Ecto neural progenitor cell (in vitro differentiated cells): ENCODE results near the gene PPIA.
"Not testable (repeated sequence)": the region's sequence is repeated elsewhere in the genome, so short reads cannot be mapped to it uniquely, and the experiment has no call there.

ENCODE experiments used
- DNase-seq: peaks from one replicate; pipeline ENCODE4 v3.0.0-alpha.2; 2018; ENCODE audit warnings: low spot score

PPIA gene

DNA sequence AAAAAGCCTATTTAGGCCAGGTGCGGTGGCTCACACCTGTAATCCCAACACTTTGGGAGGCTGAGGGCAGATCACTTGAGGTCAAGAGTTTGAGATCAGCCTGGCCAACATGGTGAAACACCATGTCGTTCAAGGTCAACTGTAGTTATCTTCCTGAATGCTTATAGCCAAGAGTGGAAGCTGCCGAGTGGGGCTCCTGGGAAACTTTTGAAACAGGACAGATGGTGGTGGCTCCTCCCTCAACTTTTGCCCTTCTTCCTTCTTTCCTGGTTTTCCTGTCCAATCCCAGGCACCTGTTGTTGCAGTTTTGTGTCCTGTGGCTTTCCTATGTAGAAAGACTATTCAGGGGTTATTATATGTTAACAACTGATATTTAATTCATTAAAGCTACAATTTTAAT, 8.7 kb upstream of the PPIA start:
- DNase-seq: no peak

DNA sequence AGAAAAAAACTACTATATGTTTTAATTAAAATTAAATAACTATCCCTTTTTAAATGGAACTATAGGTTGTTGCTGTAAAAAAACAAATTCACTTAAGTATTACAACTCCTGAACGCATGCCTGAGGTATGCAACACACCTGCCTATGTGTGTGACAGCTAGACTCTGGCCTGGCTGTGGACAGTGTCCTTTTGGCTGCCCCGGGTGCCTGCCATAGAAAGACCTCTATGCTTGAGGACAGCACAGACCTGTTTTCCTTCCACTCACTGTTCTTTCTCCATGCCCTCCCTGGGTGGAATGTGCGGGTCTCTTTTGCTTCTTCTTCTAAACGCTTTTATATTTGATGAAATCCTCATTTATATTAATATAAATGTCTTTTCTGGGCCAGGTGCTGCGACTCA, 6.5 kb upstream of the PPIA start:
- DNase-seq: no peak

DNA sequence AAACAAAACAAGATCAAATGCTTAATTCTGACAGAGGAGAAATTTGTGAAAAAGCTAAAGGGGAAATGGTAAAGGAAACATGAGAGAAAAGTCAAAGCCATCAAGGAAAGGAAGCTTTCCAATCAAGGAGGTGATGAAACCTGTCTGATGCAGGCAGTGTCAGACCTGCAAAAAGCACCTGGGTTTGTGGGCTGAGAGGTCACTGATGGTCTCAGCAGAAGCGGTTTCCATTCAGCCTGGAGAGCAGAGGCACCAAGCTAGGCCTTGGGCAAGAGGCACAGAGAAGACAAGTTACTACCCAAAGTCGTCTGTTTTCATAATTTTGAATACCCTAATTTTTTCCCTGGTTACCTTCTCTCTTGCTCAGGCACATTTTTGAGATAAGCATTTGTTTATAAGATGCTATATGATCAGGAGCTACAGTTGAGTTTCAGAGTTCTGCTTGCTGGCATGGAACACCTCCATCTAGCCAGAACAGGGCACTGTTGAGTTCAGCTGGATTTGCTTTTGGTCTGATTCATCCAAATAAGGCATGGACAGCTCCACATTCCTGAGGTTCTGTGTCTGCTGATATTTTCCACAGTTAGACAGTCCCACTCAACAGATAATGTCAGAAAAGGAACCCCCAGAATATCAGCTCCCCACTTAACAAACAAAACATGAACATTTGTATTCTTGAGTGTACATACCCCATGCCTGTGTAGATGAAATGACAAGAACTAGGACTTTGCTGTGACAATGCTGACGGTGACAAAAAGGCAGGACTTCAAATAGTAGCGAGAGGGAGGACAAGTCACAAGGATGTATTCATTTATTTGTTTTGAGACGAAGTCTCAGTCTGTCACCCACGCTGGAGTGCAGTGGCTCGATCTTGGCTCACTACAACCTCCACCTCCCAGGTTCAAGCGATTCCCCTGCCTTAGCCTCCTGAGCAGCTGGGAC, 4.9 kb upstream of the PPIA start:
- no peak for DNase-seq

DNA sequence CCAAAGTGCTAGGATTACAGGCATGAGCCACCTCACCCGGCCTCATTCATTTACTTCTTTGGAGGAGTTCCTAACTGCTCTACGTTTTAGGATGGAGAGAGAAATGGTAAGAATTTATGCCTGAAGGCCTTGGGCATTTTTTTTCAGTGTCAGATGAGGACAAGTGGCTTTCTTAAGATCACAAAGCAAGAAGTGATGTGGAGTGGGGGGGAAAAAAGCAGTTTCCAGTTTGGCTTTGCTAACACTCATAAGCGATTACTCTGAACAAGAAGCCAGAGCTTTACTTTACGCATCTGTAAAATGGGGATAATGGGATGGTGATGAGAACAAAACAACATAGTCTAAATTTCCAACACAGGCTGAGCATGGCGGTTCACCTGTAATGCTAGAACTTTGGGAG, 2.6 kb upstream of the PPIA start:
- DNase-seq: no peak

DNA sequence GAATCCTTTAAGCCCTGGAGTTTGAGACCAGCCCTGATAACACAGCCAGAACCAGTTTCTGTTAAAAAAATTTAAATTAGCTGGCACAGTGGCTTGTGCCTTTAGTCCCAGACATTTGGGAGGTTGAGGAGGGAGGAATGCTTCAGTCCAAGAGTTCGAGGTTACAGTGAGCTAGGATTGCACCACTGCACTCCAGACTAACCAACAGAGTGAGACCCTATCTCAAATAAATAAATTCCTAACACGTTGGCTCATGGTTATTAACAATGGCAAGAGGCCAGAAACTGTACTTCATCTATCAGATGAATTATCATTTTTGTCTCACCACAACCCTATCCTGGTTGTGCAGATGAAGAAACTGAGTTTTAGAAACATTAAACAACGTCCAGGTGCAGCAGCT, 2.1 kb upstream of the PPIA start:
- DNase-seq: no peak

DNA sequence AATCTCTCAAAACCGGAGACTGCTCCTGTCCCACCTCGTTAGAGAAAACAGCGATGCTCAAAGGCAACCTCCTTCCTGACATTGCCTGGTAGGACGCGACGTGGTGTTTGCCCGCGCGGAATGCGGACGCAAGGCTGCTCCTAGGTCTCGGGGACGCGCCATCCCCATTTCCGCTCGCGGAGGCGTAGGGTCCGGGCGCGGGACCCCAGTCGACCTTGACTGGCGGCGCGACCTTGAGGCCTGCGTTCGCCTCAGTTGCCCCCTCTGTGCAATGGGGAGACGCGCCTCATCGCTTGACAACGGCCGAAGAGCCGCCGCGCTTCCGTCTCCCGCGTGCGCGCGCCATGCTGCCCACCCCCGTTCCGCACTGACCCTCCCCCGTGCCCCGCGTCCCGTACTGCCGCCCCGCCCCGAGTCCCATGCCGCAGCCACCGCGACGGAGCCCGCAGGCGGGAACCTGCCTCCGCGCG, 412 bp upstream of the PPIA start:
- no peak for DNase-seq

DNA sequence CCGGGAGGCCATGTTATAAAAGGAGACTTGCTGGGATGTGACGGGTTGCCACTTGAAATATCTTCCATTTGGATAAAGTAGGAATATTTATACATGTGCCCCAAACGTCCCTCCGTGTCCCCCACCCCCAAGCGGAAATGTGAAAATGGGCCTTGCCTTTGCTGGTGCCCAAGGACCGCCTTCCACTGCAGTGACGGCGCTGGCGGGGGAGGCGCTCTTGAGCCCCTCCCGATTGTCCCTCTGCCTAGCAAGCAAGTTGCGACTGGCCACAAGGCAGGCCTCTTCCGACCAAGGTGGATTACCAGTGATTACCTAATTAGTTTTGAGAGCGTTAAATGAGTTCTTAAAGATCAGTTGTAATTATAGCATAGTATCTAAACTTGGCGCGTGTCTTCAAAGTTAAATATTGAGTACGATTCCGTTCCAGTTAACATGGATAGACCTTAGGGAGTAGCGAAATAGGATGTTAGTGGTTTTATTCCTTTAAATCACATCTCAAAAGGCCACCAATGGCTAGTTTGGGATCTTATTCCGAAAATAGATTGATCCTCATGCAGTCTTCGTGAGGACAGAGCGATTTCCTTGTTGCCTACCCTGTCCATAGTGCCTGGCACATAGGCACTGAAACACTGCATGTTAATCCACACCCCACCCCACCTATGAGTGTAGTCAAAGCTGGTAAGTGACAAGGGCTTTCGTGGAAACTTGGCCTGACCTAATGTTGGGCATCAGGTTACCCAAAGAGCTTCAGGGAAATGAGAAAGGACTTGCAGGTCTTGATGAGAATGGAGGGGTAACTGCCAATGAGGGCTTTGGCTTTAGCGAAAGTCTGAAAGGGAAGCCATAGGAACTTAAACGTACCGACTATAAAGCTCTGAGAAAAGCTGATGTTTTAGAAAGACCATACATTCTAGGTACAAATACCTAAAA, 1.1 kb downstream of the PPIA start:
- peak; percentile 86 for DNase-seq

DNA sequence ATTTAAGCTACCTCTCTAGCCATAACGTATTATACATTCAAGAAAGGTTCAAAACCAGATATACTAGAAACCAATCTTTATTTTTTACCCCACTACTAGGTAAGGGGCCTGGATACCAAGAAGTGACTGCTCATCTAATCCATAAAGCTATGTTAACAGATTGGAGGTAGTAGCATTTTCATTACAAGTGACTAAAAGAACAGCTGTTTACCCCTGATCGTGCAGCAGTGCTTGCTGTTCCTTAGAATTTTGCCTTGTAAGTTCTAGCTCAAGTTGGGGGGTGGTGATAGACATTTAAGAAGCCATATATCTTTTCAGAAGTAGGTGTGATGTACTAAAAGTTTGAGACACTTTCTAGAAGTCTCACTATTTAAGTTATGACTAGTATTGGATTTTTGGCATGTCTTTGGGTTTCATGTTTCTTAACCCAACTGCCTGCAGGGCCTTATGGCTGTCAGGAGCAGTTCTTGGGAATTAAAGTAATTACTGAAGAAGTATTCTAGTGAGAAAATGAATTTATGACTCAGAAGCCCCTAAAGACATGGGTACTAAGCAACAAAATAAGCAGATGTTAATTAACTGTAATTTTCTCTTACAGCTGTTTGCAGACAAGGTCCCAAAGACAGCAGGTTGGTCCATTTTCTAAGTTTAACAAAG, 2.3 kb downstream of the PPIA start:
- no peak for DNase-seq

DNA sequence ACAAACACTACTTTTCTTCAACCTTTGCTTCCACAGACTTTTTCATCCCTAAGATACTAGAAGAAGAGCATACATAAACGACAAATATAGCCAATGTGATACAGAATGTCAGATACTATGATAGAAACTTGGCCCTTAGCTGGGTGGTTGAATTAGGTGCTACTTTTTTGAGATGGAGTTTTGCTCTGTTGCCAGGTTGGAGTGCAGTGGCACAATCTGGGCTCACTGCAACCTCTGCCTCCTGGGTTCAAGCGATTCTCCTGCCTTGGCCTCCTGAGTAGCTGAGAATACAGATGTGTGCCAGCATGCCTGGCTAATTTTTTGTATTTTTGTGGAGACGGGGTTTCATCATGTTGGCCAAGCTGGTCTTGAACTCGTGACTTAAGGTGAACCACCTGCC, 3.5 kb downstream of the PPIA start:
- no peak for DNase-seq

DNA sequence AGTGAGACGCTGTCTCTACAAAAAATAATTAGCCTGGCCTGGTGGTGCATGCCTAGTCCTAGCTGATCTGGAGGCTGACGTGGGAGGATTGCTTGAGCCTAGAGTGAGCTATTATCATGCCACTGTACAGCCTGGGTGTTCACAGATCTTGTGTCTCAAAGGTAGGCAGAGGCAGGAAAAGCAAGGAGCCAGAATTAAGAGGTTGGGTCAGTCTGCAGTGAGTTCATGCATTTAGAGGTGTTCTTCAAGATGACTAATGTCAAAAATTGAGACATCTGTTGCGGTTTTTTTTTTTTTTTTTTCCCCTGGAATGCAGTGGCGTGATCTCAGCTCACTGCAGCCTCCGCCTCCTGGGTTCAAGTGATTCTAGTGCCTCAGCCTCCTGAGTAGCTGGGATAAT, 5.4 kb downstream of the PPIA start:
- no peak for DNase-seq

DNA sequence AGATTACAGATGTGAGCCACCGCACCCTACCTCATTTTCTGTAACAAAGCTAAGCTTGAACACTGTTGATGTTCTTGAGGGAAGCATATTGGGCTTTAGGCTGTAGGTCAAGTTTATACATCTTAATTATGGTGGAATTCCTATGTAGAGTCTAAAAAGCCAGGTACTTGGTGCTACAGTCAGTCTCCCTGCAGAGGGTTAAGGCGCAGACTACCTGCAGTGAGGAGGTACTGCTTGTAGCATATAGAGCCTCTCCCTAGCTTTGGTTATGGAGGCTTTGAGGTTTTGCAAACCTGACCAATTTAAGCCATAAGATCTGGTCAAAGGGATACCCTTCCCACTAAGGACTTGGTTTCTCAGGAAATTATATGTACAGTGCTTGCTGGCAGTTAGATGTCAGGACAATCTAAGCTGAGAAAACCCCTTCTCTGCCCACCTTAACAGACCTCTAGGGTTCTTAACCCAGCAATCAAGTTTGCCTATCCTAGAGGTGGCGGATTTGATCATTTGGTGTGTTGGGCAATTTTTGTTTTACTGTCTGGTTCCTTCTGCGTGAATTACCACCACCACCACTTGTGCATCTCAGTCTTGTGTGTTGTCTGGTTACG, 6.0 kb downstream of the PPIA start:
- DNase-seq: no peak

DNA sequence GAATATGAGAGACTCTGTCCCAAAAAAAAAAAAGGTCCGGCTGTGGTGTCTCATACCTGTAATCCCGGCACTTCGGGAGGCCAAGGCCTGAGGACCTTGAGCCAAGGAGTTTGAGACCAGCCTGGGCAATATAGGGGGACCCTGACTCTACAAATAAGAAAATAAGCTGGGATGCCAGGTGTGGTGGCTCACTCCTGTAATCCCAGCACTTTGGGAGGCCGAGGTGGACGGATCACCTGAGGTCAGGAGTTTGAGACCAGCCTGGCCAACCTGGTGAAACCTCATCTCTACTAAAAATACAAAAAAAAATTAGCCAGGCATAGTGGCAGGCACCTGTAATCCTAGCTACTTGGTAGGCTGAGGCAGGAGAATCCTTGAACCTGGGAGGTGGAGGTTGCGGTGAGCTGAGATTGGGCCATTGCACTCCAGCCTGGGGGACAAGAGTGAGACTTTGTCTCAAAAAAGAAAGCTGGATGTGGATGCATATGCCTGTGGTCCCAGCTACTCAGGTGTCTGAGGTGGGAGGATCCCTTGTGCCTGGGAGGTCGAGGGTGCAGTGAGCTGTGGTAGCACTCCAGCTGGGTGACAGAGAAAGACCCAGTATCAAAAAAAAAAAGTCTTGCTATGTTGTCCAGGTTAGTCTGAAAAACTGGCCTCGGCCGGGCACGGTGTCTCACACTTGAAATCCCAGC, 7.5 kb downstream of the PPIA start:
- not testable (repeated sequence) for DNase-seq

DNA sequence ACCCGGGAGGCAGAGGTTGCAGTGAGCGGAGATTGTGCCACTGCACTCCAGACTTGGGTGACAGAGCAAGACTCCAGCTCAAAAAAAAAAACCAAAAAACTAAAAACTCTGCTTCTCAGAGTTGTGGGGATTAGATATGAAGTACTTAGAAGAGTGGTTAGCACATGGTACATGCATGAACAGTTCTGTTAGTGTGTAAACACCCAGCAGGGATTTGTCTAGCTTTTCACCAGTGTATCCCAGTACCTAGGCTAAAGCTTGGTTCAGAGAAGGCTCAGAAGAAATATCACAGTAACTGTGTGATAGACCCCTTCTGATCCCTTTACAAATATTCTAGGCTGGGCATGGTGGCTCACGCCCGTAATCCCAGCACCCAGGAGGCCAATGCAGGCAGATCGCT, 9.5 kb downstream of the PPIA start:
- no peak for DNase-seq

DNA sequence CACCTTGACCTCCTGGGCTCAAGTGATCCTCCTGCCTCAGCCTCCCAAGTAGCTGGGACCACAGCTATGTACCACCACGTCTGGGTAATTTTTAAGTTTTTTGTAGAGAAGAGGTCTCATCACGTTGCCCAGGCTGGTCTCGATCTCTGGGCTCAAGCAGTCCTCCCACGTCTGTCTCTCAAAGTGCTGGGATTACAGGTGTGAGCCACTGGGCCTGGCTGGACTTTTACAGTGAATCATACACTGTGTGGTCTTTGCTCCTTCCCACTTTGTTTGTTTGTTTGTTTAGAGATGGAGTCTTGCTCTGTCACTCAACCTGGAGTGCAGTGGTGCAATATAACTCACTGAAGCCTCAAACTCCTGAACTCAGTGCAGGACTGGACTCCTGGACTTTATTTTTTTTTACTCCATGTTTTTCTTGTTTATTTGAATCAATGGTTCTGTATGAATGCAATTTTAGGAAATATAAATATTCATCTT, 12.5 kb downstream of the PPIA start:
- DNase-seq: no peak

DNA sequence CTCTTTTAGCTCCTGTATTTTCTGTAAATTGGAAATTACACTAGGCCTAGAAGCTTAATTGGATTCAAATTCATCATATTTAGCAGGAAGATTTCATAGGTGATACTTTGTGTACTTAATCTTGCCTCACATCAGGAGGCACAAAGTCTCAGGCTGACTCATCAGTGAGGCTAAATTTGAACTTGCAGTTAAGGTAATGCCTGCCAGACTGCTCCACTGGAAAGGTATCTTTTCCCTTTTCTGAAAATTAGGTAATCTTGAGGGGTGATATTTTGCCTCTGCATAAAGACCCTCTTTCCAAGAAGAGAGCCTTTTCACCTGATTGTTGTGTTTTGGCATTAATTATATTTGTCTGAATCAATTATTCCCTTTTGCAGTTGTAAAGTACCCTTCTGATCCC, 14.6 kb downstream of the PPIA start:
- DNase-seq: no peak

DNA sequence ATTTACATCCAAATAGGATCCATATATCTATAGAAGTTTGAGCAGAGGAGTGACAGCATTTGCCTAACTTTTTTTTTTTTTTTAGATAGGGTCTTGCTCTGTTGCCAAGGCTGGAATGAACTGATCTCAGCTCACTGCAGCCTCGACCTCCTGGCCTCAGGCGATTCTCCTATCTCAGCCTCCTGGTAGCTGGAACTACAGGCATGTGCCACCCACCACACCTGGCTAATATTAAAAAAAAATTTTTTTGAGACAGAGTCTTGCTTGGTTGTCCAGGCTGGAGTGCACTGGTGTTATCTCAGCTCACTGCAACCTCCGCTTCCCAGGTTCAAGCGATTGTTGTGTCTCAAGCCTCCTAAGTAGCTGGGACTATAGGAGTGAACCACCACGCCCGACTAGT, 15.1 kb downstream of the PPIA start:
- DNase-seq: no peak

DNA sequence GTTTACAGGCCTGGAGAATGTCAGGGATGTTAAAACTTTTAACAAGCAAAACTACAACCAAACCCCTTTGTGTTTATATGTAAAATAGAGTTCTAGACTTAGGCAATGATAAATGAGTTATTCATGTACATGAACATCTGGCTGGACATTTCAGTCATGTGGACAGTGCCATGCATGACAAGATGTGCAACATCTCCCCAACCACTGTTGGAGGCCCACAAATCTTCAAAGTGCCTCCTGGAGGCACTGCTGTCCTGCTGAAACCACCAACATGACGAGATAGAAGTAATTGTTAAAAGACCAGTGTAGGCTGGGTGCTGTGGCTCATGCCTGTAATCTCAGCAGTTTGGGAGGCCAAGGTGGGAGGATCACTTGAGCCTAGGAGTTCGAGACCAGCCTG, 18.4 kb downstream of the PPIA start:
- DNase-seq: no peak

DNA sequence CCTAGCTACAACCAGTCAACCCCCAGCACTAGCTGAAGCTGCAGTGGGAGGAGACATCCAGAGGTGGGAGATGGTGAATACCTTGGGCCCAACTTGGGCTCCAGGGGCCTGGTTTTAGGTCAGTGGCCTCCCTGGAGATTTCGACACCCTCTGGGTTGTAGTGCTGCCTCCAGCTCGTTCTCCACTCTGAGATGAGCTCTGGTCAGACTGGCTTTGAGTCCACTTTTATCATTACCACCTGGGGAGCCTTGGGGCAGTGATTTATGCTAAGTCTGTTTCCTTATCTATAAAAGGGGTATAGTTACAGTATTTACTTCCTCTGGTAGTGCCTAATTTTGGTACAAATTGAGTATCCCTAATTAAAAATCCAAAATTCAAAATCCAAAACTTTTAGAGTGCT, 22.8 kb downstream of the PPIA start:
- DNase-seq: no peak

DNA sequence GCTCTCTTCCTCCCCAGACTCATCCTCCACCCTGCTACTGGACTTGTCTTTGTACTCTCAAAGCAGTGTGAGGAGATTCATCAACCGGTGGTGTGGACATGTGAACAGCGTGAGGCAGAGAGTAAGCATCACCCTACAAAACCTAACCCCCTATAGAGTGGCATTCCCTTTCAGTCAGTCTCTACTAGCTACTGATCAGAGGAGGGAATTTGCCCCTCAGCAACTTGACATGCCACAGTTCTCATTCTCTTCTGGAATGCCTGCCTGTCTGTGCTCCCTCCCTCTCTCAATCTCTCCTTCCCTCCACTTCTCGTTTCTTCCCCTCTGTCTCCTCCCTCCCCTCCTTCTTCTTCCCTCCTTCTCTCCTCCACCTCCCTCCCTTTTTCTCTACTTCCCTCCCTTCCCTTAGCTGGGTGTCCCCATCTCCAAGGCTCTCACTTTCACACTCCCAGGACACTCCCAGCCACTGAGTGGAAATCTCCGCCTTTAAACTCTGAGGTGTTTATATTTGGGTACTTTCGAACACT, 26.8 kb downstream of the PPIA start:
- no peak for DNase-seq

DNA sequence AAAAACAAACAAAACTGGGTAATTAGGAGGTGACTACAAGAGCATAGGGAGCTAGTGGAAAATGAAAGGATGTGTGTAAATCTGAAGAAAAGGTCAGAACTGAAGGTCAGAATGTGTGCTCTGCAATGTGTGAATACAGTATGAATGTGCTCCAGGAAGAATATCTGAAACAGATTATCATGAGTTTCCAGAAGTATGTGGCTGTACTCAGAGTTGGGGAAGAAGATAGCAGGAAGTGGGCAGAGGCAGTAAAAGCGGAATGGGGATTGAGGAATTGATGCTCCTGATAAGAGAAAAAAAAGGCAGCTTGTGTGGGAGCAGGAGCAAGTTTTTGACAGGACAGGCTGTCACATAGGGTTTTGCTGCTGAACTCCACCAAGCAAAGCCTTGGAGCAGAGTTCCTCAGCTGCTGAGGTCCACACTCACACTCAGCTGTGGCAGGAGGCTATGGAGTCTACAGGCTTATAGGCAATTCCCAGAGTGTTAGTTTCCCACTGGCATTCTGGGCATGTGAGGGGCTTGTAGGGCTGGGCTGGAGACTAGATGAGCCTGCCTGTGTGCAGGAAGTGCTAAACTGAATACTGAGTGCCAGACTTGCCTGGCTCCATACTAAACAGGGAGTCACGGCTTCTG, 28.5 kb downstream of the PPIA start:
- no peak for DNase-seq
